Chondrocyte (in vitro differentiated cells): ENCODE measurements around the gene GPM6B. TPM values are rescaled to one million over a fixed set of nuclear protein-coding genes. Genes with fewer than 3 reads are reported as not detected.

Experiments used
- DNase-seq: peaks from one replicate; pipeline ENCODE4 v3.0.0; 2021; ENCODE audit warnings: mixed read lengths, low spot score
- H3K27ac Mint-ChIP-seq: one replicate; pipeline ENCODE4 v1.8.0; 2021; ENCODE audit warnings: mild to moderate bottlenecking, moderate library complexity, mixed read lengths; ENCODE audit not compliant: unreplicated experiment
- H3K27me3 Mint-ChIP-seq: 2 replicates; pipeline ENCODE4 v1.8.0; 2021; ENCODE audit warnings: low read depth, mixed read lengths
- H3K36me3 Mint-ChIP-seq: 2 replicates; pipeline ENCODE4 v1.8.0; 2021; ENCODE audit warnings: low read depth, mixed read lengths
- H3K4me1 Mint-ChIP-seq: 2 replicates; pipeline ENCODE4 v1.8.0; 2021; ENCODE audit warnings: low read depth, mild to moderate bottlenecking, mixed read lengths
- H3K4me3 Mint-ChIP-seq: one replicate; pipeline ENCODE4 v1.8.0; 2021; ENCODE audit warnings: mild to moderate bottlenecking, moderate library complexity, mixed read lengths; ENCODE audit not compliant: unreplicated experiment
- H3K9me3 Mint-ChIP-seq: 2 replicates; pipeline ENCODE4 v1.8.0; 2021; ENCODE audit warnings: low read depth, mixed read lengths
- CTCF ChIP-seq: fragments of 200-600 bp; sonication (generic); IDR thresholded peaks from 2 replicates; pipeline ENCODE4 v1.5.0; 2021; ENCODE audit warnings: antibody characterized with exemption, mild to moderate bottlenecking, moderate library complexity
- total RNA-seq: library from RNA; stranded (reverse); gene quantifications from 3 replicates; pipeline ENCODE4 v1.2.1, GENCODE V29; 2021

GPM6B gene
- total RNA-seq, 1 donor from 2014 or later, result 28.8 TPM

- TF ChIP-seq CTCF, result no peak
- Mint-ChIP-seq H3K9me3 (peaks cover 13% of the 10 kb centered on the region), H3K36me3 (peaks cover 2% of the 10 kb centered on the region), H3K27me3 (no peaks in the 10 kb centered on the region), H3K4me3 (no peak overlapping the region), H3K27ac (no peak overlapping the region), H3K4me1 (no peaks in the 10 kb centered on the region)
- no peak for DNase-seq
These were observed 7.9 kb upstream of the GPM6B start for GRCh38 chrX:13824746-13825145.

- H3K4me3 Mint-ChIP-seq, result no peak overlapping the region
- no peak for TF ChIP-seq CTCF
- no peak overlapping the region for H3K27ac Mint-ChIP-seq
- H3K27me3 Mint-ChIP-seq, result no peaks in the 10 kb centered on the region
- H3K36me3 Mint-ChIP-seq, result peaks cover 2% of the 10 kb centered on the region
- no peak for DNase-seq
- peaks cover 7% of the 10 kb centered on the region for H3K9me3 Mint-ChIP-seq
- no peaks in the 10 kb centered on the region for H3K4me1 Mint-ChIP-seq
These were observed 4.8 kb upstream of the GPM6B start for GRCh38 chrX:13821738-13822137.

GRCh38 chrX:13816176-13816575 lies 717 bp downstream of the GPM6B start:
- no peak for DNase-seq
- no peak overlapping the region for H3K27ac Mint-ChIP-seq
- no peaks in the 10 kb centered on the region for H3K4me1 Mint-ChIP-seq
- H3K9me3 Mint-ChIP-seq, result peaks cover 5% of the 10 kb centered on the region
- TF ChIP-seq CTCF, result no peak
- H3K36me3 Mint-ChIP-seq, result peaks cover 2% of the 10 kb centered on the region
- H3K27me3 Mint-ChIP-seq, result peaks cover 2% of the 10 kb centered on the region
- no peak overlapping the region for H3K4me3 Mint-ChIP-seq

- Mint-ChIP-seq H3K27me3 (peaks cover 2% of the 10 kb centered on the region), H3K4me3 (no peak overlapping the region), H3K36me3 (no peaks in the 10 kb centered on the region), H3K27ac (no peak overlapping the region), H3K9me3 (peaks cover 5% of the 10 kb centered on the region), H3K4me1 (no peaks in the 10 kb centered on the region)
- DNase-seq, result no peak
- TF ChIP-seq CTCF, result no peak
These were observed 1.2 kb downstream of the GPM6B start for GRCh38 chrX:13815664-13816063.

- Mint-ChIP-seq H3K9me3 (peaks cover 4% of the 10 kb centered on the region), H3K27ac (no peak overlapping the region), H3K27me3 (no peaks in the 10 kb centered on the region), H3K36me3 (no peaks in the 10 kb centered on the region), H3K4me1 (peaks cover 8% of the 10 kb centered on the region), H3K4me3 (no peak overlapping the region)
- no peak for TF ChIP-seq CTCF
- DNase-seq, result no peak
These were observed 8.0 kb downstream of the GPM6B start for GRCh38 chrX:13808865-13809264.
